Brain pericyte (primary cell): ENCODE results near the gene SH3RF3.

Experiments used
- DNase-seq: peaks from one replicate; pipeline ENCODE4 v3.0.0-alpha.2; 2012; ENCODE audit warnings: low read depth, low spot score

The SH3RF3 gene

DNA sequence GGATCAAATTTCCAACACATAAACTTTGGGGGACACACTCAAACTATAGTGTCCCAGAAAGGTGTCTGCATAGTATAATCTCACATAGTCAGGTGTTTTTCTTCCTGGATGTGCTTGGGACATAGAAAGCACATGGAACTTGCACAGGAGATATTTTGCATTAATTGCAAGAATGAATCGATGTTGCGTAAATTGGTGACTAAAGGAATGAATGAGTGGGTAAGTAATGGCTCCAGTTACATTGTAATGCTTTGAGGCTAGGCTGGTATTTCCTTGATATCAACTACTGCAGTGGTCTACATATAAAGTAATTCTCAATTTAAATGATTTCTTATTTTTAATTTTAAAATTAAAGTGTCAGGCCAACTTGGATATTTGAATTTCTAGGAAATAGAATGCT, 53.4 kb downstream of the SH3RF3 start:
- DNase-seq: no peak

DNA sequence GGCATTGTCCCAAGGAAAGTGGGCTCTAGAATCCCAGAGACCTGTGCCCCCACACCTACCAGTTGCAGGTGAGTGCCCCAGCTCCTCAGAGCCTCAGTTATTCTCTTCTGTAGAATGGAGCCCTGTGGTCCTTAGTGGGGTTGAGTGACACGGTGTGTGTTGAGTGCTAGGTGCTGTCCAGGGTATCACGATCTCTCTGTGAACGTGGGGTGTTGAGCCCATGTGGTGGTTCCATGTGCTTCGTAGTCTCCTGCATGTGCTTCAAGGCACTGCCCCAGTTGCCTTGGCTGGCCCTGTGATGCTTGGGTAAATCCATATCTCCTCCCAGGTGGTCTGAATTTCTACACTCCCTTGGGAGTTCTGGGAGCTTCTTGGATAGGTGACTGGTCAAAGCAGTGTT, 54.9 kb downstream of the SH3RF3 start:
- no peak for DNase-seq

DNA sequence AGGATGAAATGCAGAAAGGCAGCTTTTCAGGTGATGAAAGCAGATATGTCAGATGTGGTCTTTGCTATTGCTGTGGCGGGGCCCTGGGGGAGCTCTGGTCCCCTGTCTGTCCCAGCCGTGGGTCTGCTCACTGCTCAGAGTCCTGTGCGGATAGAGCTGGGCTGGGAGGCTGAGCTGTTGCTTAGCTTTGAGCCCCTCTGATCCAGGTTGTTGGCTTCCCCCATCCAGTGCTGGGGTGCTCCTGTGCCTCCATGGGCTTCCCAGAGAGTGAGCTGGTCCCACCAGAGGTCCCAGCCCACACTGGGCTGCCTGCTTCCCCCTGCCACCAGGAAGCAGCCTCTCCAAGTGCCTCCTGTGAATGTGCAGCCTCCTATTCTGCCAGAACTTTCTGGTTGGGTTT, 55.4 kb downstream of the SH3RF3 start:
- no peak for DNase-seq

GRCh38 chr2:109185338-109185737, 56.3 kb downstream of the SH3RF3 start:
- no peak for DNase-seq

GRCh38 chr2:109185821-109186570, 57.0 kb downstream of the SH3RF3 start:
- no peak for DNase-seq

DNA sequence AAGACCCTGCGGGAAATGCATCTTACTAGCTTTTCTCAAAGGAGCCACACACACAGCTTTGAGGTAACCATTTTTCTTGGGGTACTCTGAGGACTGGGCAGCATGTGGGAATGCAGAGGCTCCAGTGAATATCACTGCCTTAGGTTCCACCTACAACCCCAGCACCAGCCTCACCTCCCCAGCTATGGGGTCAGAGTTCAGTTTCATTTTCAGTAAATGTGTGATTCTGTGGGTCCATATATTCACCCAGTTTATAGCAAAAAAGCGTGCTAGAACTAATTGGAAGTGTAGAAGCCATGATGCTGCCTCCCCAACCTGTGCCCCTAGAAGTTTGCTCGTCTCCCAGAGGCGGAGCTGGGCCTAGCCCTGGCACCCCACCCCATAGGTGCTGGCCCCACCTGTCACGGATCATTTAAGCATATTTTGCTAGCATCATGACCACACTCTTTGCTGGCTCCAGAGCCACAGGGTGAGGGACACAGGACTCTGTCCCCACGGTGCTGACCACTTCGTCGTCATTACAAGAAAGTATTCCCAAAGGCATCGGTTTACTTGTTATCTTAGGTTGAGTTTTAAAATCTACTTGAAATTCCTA, 57.7 kb downstream of the SH3RF3 start:
- DNase-seq: no peak

DNA sequence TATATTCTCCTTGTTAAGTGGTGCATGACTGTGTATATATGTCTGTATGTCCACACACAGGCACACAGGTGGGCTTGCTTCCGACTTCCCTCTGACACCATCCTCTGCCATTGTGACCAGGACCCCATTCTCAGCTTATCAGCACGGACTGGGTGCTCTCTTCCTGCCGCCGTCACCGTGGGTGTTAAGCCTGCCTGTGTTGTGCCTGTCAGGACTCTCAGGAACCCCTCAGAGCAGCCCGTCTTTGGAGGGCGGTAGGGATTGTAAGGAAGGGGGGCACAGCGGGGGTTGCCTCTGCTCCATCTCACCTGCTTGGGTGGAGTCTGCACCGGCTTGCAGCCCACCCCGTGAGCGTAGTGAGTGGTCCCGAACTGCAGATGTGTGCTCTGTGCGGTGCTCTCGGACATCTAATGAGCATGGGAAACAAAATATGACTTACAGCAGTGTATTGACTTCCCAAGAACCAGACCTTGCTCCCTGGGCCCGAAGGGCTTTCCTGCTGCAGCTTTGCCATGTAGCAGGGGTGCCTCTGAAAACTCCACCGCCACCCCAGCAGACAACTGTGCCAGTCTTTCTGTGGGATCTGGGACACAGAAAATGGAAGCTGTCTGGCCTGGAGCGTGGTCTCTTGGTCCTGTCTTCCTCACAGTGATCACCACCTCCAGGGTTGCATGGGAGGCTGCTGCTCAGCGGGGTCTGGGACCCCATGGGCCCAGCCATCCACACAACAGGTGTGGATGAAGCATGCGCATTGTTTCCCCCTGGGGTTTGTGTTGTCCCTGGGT, 58.9 kb downstream of the SH3RF3 start:
- no peak for DNase-seq

- no peak for DNase-seq
Observed at GRCh38 chr2:109188496-109188890, 59.5 kb downstream of the SH3RF3 start.

- DNase-seq: no peak
Observed at GRCh38 chr2:109188898-109189297, 59.9 kb downstream of the SH3RF3 start.

- no peak for DNase-seq
Observed at GRCh38 chr2:109189751-109190150, 60.7 kb downstream of the SH3RF3 start.

GRCh38 chr2:109193807-109194619, 65.0 kb downstream of the SH3RF3 start:
- DNase-seq: no peak

DNA sequence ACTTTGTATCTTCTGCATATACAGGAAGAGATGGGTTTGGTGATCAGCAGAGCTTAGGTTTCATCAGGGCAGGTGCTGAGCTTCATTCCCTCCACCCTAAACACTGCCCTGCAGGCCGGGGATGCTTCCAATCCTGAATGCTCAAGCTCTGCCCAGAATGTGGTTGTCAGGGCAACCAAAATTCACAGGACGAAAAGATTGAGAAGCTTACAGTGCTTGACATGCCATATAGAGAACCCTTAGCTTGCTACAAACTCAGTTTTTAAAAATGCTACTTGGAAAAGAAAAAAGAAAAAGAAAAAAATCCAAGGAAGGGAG, 65.6 kb downstream of the SH3RF3 start:
- DNase-seq: no peak

DNA sequence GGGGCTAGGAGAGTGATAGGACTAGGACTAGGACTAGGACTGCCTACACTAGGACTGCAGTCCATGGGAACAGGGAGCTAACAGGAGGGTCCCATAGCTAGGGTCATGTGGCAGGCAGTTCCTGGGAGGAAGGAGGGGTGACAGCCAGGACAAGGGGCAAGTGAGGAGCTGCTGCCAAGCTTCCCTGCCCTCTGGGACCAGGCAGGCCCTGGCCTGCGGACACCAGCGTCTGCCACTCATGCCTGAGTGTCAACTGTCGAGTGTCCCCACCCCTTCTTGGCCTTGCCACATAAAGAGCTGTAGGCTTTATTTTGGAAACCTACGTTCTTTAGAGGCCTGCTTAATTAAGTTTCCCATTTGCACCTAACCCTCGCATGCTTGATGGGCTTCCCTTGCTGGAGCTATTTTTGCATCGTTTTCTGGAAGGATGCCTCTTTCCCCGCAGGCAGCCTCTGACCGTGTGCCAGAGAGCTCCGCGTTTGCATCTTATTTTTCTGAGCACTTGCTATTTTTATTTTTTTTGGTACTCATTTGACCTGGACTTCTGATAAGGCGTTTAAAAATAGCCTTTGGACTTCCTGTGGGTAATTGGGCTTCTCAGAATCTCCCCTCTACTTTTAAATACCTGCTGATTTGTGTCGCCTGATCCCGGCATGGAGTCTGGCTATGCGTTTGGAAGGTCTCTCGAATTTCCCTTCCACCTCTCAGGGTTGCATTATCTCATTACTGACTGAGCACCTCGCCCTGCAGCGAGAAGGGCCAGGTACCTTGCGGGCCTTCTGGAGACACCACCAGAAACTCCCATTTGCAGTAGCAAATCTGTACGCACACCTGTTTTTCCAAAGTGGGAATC, 66.4 kb downstream of the SH3RF3 start:
- DNase-seq: no peak

DNA sequence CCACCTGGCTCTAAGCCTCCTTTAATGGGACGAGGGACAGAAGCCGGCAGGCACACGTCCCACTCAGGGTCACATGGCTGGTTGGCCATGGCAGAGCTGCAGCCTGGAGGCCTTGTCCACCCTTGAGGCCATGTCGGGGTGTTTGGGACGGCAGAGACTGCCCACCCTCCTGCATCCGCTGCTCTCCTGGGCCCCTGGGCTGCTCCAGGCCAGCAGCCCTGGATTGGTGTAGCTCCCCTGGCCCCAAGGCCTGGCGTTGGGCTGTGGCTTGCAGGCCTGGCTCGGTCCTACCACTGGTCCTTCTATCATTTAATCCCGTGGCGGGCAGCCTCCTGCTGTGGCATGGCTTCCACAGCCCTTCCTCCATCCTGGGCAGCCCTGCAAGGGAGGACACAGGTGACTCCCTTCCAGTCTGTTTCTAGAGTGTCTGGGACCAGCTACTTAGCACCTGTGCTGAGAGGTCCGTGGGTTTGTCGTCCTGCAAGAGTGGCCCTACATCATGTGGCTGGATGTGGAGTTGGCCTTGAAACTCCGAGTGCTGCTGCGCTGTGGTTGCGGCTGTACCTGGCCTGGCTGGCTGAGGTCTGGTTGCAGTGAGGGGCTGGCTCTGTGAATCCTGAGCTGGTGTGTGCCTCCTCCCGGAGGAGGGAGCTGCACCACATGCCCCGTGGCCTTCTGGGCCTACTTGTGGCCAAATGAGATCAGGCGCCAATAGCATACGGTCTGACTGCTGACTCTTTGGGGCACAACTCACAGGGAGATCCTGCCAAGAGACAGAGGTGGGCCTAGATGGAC, 67.3 kb downstream of the SH3RF3 start:
- DNase-seq: no peak

DNA sequence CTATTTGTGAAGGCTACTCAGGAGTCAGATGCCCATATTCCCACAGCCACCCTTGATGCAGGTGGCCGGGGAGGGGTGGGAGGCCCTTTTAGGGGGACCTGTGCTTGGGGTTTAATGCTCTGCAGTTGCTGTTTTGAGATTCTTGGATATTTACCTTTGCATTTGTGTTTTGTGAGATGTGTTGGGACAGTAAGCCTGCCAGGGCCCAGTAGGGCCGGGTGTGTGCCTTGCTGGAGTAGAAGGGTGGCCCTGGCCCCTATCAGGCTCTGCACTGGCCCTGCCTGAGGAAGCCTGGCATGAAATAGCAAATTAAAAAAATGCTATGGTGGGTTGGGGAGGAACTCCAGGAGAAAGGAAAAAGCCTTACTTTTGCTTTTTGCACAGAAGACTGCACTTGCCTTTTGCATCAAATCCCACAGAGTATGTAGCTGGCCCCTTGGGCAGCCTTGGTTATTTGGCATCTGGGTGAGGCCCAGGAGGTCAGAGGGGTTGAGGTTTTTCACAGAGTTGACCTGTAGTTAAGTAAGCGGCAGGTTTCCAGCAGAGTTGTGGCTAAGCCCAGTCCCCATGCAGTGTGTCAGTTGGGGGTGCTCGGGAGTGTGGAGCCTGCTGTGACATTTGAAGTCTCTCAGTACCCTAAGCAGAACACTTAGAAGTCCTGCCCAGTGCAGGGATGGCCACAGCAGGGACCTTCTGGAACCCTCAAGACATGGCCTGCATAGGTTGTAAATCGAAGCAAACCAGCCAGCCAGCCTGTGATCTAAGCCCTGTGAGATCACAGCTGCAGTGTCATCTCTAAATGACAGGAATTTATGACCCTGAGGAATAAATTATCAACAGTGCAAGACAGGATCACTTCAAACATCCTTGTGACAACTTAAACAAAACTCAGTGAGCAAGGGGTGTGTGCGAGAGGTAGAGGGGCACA, 68.8 kb downstream of the SH3RF3 start:
- DNase-seq: no peak

- no peak for DNase-seq
Observed at GRCh38 chr2:109199790-109200189, 70.8 kb downstream of the SH3RF3 start.

GRCh38 chr2:109200616-109201464, 71.8 kb downstream of the SH3RF3 start:
- no peak for DNase-seq
